IMR-90 (cell line): ENCODE data around the gene ADCY2. TPM values are rescaled to one million over a fixed set of nuclear protein-coding genes. Genes with fewer than 3 reads are reported as not detected.

Experiments used
- ATAC-seq: fragments of 200-7000 bp; cut with Tn5 transposase; 2 replicates; pipeline ENCODE4 v1.9.1; 2020; ENCODE audit warnings: low read depth, mild to moderate bottlenecking, moderate library complexity
- BruUV-seq: library from RNA; stranded (reverse); fragments of 400-500 nt; replicated peaks from 2 replicates; lab custom pipeline; 2021; lab: Mats Ljungman, UMichigan
- CTCF ChIA-PET: fragments of 300-600 bp; formaldehyde crosslinking; extraction: SDS; loops from one replicate; lab custom pipeline; 2021; ENCODE audit warnings: antibody characterized with exemption; lab: Yijun Ruan, JAX
- POLR2A ChIA-PET: fragments of 300-600 bp; sonication (Branson Sonifier 250); formaldehyde crosslinking; loops from one replicate; lab custom pipeline; 2022; ENCODE audit warnings: antibody characterized with exemption; ENCODE audit not compliant: unreplicated experiment; lab: Charles Lee
- DNase-seq: peaks from one replicate; pipeline ENCODE4 v3.0.0; 2013
- H2AFZ ChIP-seq: replicated peaks from 2 replicates; pipeline ENCODE3; 2013; ENCODE audit warnings: low read length, mild to moderate bottlenecking; ENCODE audit not compliant: poor library complexity
- H2AK5ac ChIP-seq: 2 replicates; pipeline ENCODE4 v1.6.1; 2013; ENCODE audit warnings: low read depth, low read length, inconsistent platforms
- H2AK9ac ChIP-seq: replicated peaks from 2 replicates; pipeline ENCODE3; 2013; ENCODE audit warnings: mild to moderate bottlenecking, low read depth, low read length, moderate library complexity; ENCODE audit not compliant: poor library complexity
- H2BK120ac ChIP-seq: 2 replicates; pipeline ENCODE4 v1.6.1; 2013; ENCODE audit warnings: low read depth, low read length, inconsistent platforms
- H2BK15ac ChIP-seq: 3 replicates; pipeline ENCODE4 v1.6.1; 2013; ENCODE audit warnings: low read depth, low read length, inconsistent platforms
- H2BK20ac ChIP-seq: 2 replicates; pipeline ENCODE4 v1.6.1; 2013; ENCODE audit warnings: low read depth, mild to moderate bottlenecking, inconsistent platforms, low read length, moderate library complexity
- H2BK5ac ChIP-seq: 2 replicates; pipeline ENCODE4 v1.6.1; 2013; ENCODE audit warnings: mild to moderate bottlenecking, low read depth, low read length, inconsistent platforms; ENCODE audit not compliant: poor library complexity, severe bottlenecking
- H3K14ac ChIP-seq: replicated peaks from 2 replicates; pipeline ENCODE4 v1.6.1; 2013; ENCODE audit warnings: low read depth, low read length, inconsistent platforms
- H3K18ac ChIP-seq: 2 replicates; pipeline ENCODE4 v1.6.1; 2013; ENCODE audit warnings: low read depth, low read length, control low read depth
- H3K23ac ChIP-seq: 2 replicates; pipeline ENCODE4 v1.6.1; 2013; ENCODE audit warnings: low read depth, low read length, inconsistent platforms
- H3K27ac ChIP-seq: 2 replicates; pipeline ENCODE4 v1.5.1; 2013; ENCODE audit warnings: mild to moderate bottlenecking, control low read depth, low read length; ENCODE audit not compliant: insufficient read depth
- H3K27me3 ChIP-seq: 2 replicates; pipeline ENCODE4 v1.6.1; 2013; ENCODE audit warnings: low read length; ENCODE audit not compliant: control insufficient read depth, insufficient read depth
- H3K36me3 ChIP-seq: 2 replicates; pipeline ENCODE4 v1.6.1; 2013; ENCODE audit warnings: low read length, mixed read lengths; ENCODE audit not compliant: control insufficient read depth, insufficient read depth
- H3K4ac ChIP-seq: 2 replicates; pipeline ENCODE4 v1.6.1; 2013; ENCODE audit warnings: low read depth, low read length, inconsistent platforms
- H3K4me1 ChIP-seq: 2 replicates; pipeline ENCODE4 v1.6.1; 2013; ENCODE audit warnings: low read length, mixed read lengths; ENCODE audit not compliant: control insufficient read depth, insufficient read depth
- H3K4me2 ChIP-seq: 2 replicates; pipeline ENCODE4 v1.6.1; 2013; ENCODE audit warnings: low read depth, mild to moderate bottlenecking, control low read depth, low read length, moderate library complexity
- H3K4me3 ChIP-seq: 2 replicates; pipeline ENCODE4 v1.5.1; 2013; ENCODE audit warnings: low read depth, mild to moderate bottlenecking, control low read depth, low read length, moderate library complexity; ENCODE audit not compliant: insufficient read depth
- H3K56ac ChIP-seq: 2 replicates; pipeline ENCODE4 v1.6.1; 2013; ENCODE audit warnings: low read length, inconsistent platforms; ENCODE audit not compliant: insufficient read depth; ENCODE audit errors: extremely low read depth
- H3K79me1 ChIP-seq, 2 experiments: 2 replicates each; pipeline ENCODE4 v1.6.1; 2013; ENCODE audit warnings: low read length in 2 of 2, inconsistent platforms in 1 of 2, low read depth in 1 of 2
- H3K9ac ChIP-seq: 2 replicates; pipeline ENCODE4 v1.6.1; 2013; ENCODE audit warnings: low read depth, low read length, control low read depth
- H3K9me1 ChIP-seq: 2 replicates; pipeline ENCODE4 v1.6.1; 2013; ENCODE audit warnings: low read length, inconsistent platforms; ENCODE audit not compliant: insufficient read depth
- H3K9me3 ChIP-seq: 2 replicates; pipeline ENCODE4 v1.6.1; 2013; ENCODE audit warnings: low read length; ENCODE audit not compliant: control insufficient read depth, insufficient read depth
- H4K20me1 ChIP-seq: 2 replicates; pipeline ENCODE4 v1.6.1; 2013; ENCODE audit warnings: low read length, inconsistent platforms; ENCODE audit not compliant: insufficient read depth
- H4K5ac ChIP-seq: 2 replicates; pipeline ENCODE4 v1.6.1; 2013; ENCODE audit warnings: mild to moderate bottlenecking, low read depth, low read length, control low read depth
- H4K8ac ChIP-seq, 2 experiments: 2 replicates each; pipeline ENCODE4 v1.6.1; 2013; ENCODE audit warnings: low read depth in 2 of 2, low read length in 2 of 2, control low read depth in 1 of 2, inconsistent platforms in 1 of 2
- H4K91ac ChIP-seq: 2 replicates; pipeline ENCODE4 v1.6.1; 2013; ENCODE audit warnings: low read depth, low read length, inconsistent platforms; ENCODE audit not compliant: insufficient read depth
- BHLHE40 ChIP-seq: fragments of 150-350 bp; IDR thresholded peaks from 2 replicates; pipeline ENCODE4 v1.6.1; 2016; ENCODE audit warnings: mild to moderate bottlenecking, low read depth, low read length
- CEBPB ChIP-seq: IDR thresholded peaks from 2 replicates; pipeline ENCODE4 v1.6.1; 2012; ENCODE audit warnings: low read depth, low read length, improper control_type of control experiment
- CHD1 ChIP-seq: IDR thresholded peaks from 2 replicates; pipeline ENCODE4 v1.6.1; 2012; ENCODE audit warnings: low read depth, low read length, improper control_type of control experiment
- ELK1 ChIP-seq: fragments of 150-350 bp; IDR thresholded peaks from 2 replicates; pipeline ENCODE4 v1.6.1; 2016; ENCODE audit warnings: low read depth, mild to moderate bottlenecking, low read length, moderate library complexity, borderline replicate concordance
- FOS ChIP-seq: fragments of 150-350 bp; IDR thresholded peaks from 2 replicates; pipeline ENCODE4 v1.6.1; 2016; ENCODE audit warnings: low read depth, low read length
- MAFK ChIP-seq: IDR thresholded peaks from 2 replicates; pipeline ENCODE4 v1.6.1; 2012; ENCODE audit warnings: low read depth, low read length, improper control_type of control experiment
- MAZ ChIP-seq: IDR thresholded peaks from 2 replicates; pipeline ENCODE4 v1.6.1; 2012; ENCODE audit warnings: low read depth, mild to moderate bottlenecking, low read length, improper control_type of control experiment, moderate library complexity, borderline replicate concordance
- MXI1 ChIP-seq: IDR thresholded peaks from 2 replicates; pipeline ENCODE4 v1.6.1; 2012; ENCODE audit warnings: low read depth, mild to moderate bottlenecking, low read length, moderate library complexity, borderline replicate concordance
- NFE2L2 ChIP-seq: fragments of 150-350 bp; IDR thresholded peaks from 2 replicates; pipeline ENCODE4 v1.6.1; 2016; ENCODE audit warnings: low read depth, mild to moderate bottlenecking, low read length
- POLR2A ChIP-seq: IDR thresholded peaks from 2 replicates; pipeline ENCODE4 v1.6.1; 2012; ENCODE audit warnings: mild to moderate bottlenecking, low read depth, low read length
- RAD21 ChIP-seq: IDR thresholded peaks from 2 replicates; pipeline ENCODE4 v1.6.1; 2012; ENCODE audit warnings: low read length, improper control_type of control experiment
- RCOR1 ChIP-seq: IDR thresholded peaks from 2 replicates; pipeline ENCODE4 v1.6.1; 2012; ENCODE audit warnings: mild to moderate bottlenecking, low read length, improper control_type of control experiment; ENCODE audit not compliant: insufficient replicate concordance
- RFX5 ChIP-seq: IDR thresholded peaks from 2 replicates; pipeline ENCODE4 v1.8.0; 2012; ENCODE audit warnings: low read depth, mild to moderate bottlenecking, low read length, moderate library complexity
- SMC3 ChIP-seq: fragments of 150-350 bp; IDR thresholded peaks from 2 replicates; pipeline ENCODE4 v1.6.1; 2016; ENCODE audit warnings: low read depth, mild to moderate bottlenecking, antibody characterized with exemption, low read length, moderate library complexity
- WGBS, 2 experiments: methylation state at CpG; one replicate each; pipeline versions ENCODE4 v1.1.5 to v1.1.7; 2013; ENCODE audit warnings: missing lambda C conversion rate in 2 of 2; ENCODE audit not compliant: insufficient read length in 1 of 2; ENCODE audit errors: extremely low coverage in 2 of 2; 5-methylcytosine and 5-hydroxymethylcytosine counted together
- dilution Hi-C: fragments of 300-500 bp; cut with HindIII; formaldehyde crosslinking; loops from one replicate; pipeline ENCODE4 v1.14.3; 2018; ENCODE audit warnings: low sequenced_read_pairs; ENCODE audit not compliant: unreplicated experiment
- in situ Hi-C: fragments of 300-500 bp; cut with MboI; formaldehyde crosslinking; loops from 3 replicates; pipeline ENCODE4 v1.14.3; 2019; ENCODE audit warnings: low sequenced_read_pairs, inconsistent platforms, mixed read lengths
- intact Hi-C: fragments of 100-400 bp; cut with micrococcal nuclease; formaldehyde crosslinking; loops from 2 replicates; pipeline ENCODE4 v1.10.0; 2022
- polyA plus RNA-seq, 3 experiments: library from polyadenylated mRNA; depleted of rRNA; stranded (reverse); fragments of >200 nt; gene quantifications; 2 replicates each; pipeline ENCODE4 v1.2.3, GENCODE V29; 2012; ENCODE audit warnings: low replicate concordance in 1 of 3
- total RNA-seq: library from RNA; depleted of rRNA; stranded (reverse); fragments of >200 nt; gene quantifications from 2 replicates; pipeline ENCODE4 v1.2.3, GENCODE V29; 2012
- TF ChIP-seq, protein P1 (sequence below): fragments of 150-350 bp; IDR thresholded peaks from 2 replicates; pipeline ENCODE4 v1.6.1; 2017; ENCODE audit warnings: mild to moderate bottlenecking, antibody characterized with exemption, low read length, low read depth
- TF ChIP-seq, protein P2 (sequence below): conservative IDR thresholded peaks from 2 replicates; pipeline ENCODE4 v1.5.1; 2012; ENCODE audit warnings: mild to moderate bottlenecking, low read depth, low read length, improper control_type of control experiment

ADCY2 gene
- total and polyA plus RNA-seq, 2 of the 4 experiments (the other 2 are of a cell fraction): not detected

DNA sequence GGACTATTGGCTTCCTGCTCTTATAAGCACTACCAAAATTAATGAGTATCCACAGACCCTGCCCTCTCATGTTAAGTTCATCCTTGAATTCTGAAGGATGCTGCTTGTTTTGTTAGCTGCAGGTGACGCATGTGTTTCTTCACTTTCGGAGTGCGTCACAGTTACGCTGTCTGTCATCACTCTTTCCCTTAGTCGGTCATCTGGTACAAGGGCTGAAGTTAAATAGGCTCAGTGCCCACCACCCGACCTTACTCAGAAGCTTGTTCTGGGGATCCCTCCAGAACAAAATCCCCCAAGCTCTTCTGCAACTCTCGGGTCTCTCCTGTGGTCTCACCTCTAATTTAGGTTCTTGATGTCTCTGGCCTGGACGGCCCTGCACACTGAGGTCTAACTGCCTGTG lies 51.0 kb downstream of the ADCY2 start:
- dilution Hi-C loops: no loop called here
- no peak overlapping the region for H4K8ac ChIP-seq

More for the DNA sequence above, 51.0 kb downstream of the ADCY2 start:
- Histone ChIP-seq H3K27ac (no peak overlapping the region), H4K20me1 (no peaks in the 10 kb centered on the region), H3K27me3 (no peaks in the 10 kb centered on the region), H4K5ac (no peak overlapping the region), H2BK20ac (no peak overlapping the region), H3K14ac (no peak overlapping the region), H3K9me3 (peaks cover 15% of the 10 kb centered on the region; the same call in 1 of the 2 replicates), H3K9me1 (no peaks in the 10 kb centered on the region), H3K4me3 (no peak overlapping the region), H3K9ac (no peak overlapping the region), H2AK9ac (no peak overlapping the region), H3K56ac (no peak overlapping the region), H3K4me1 (no peaks in the 10 kb centered on the region), H3K79me1 (no peaks in the 10 kb centered on the region), H3K4ac (no peak overlapping the region), H2BK120ac (no peak overlapping the region), H4K91ac (no peak overlapping the region), H3K23ac (no peak overlapping the region), H2BK15ac (no peak overlapping the region), H3K4me2 (no peak overlapping the region), H2BK5ac (no peak overlapping the region), H2AK5ac (no peak overlapping the region), H3K36me3 (no peaks in the 10 kb centered on the region), H2AFZ (no peak overlapping the region), H3K18ac (no peak overlapping the region)
- ATAC-seq (no peak), DNase-seq (no peak)
- TF ChIP-seq, protein P1, sequence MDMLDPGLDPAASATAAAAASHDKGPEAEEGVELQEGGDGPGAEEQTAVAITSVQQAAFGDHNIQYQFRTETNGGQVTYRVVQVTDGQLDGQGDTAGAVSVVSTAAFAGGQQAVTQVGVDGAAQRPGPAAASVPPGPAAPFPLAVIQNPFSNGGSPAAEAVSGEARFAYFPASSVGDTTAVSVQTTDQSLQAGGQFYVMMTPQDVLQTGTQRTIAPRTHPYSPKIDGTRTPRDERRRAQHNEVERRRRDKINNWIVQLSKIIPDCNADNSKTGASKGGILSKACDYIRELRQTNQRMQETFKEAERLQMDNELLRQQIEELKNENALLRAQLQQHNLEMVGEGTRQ: no peak
- no peak for TF ChIP-seq BHLHE40
- TF ChIP-seq POLR2A: no peak
- TF ChIP-seq MAFK: no peak
- no peak for TF ChIP-seq FOS
- no peak for TF ChIP-seq CEBPB
- no peak for TF ChIP-seq CHD1
- no peak for TF ChIP-seq RCOR1
- TF ChIP-seq MXI1: no peak
- no peak for TF ChIP-seq RAD21
- no peak for TF ChIP-seq MAZ
- TF ChIP-seq RFX5: no peak
- TF ChIP-seq ELK1: no peak
- TF ChIP-seq SMC3: no peak
- TF ChIP-seq, protein P2, sequence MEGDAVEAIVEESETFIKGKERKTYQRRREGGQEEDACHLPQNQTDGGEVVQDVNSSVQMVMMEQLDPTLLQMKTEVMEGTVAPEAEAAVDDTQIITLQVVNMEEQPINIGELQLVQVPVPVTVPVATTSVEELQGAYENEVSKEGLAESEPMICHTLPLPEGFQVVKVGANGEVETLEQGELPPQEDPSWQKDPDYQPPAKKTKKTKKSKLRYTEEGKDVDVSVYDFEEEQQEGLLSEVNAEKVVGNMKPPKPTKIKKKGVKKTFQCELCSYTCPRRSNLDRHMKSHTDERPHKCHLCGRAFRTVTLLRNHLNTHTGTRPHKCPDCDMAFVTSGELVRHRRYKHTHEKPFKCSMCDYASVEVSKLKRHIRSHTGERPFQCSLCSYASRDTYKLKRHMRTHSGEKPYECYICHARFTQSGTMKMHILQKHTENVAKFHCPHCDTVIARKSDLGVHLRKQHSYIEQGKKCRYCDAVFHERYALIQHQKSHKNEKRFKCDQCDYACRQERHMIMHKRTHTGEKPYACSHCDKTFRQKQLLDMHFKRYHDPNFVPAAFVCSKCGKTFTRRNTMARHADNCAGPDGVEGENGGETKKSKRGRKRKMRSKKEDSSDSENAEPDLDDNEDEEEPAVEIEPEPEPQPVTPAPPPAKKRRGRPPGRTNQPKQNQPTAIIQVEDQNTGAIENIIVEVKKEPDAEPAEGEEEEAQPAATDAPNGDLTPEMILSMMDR: no peak
- TF ChIP-seq NFE2L2: no peak
- CTCF ChIA-PET: no interaction called here
- no TSS peak for BruUV-seq
- no CpG with 5 or more reads among the region's 8 CpGs for WGBS, 2 experiments
- in situ Hi-C loops (no loop called here), intact Hi-C loops (no loop called here)
- POLR2A ChIA-PET: no interaction called here
